ENCODE results near the gene CLCF1.
"Not testable (repeated sequence)": the region's sequence is repeated elsewhere in the genome, so short reads cannot be mapped to it uniquely, and the experiment has no call there.

DNA sequence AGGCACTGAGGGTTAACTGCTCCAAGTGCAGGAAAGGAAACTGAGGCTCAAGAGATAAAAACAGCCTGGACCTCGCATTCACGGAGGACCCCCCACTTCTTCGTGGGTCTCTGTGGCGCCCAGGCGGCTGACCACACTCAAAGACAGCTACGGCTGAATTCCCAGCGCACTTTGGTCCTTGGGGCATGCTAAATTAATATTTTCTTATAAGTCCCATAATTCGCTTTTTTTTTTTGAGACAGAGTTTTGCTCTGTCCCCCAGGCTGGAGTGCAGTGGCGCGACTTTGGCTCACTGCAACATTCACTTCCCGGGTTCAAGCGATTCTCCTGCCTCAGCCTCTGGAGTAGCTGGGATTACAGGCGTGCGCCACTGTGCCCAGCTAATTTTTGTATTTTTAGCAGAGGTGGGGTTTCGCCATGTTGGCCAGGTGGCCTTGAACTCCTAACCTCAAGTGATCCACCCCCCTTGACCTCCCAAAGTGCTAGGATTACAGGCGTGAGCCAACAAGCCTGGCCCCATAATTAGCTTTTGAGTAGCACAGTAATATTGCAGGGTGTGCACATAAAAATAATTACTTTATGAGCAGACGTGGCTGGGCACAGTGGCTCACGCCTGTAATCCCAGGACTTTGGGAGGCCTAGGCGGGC, 28.9 kb upstream of the CLCF1 start:
- TF ChIP-seq CTCF (IDR thresholded peaks at IDR 0.05; ENCODE audit: low read depth, low read length, poor library complexity, severe bottlenecking); EZH2phosphoT487 (IDR thresholded peaks at IDR 0.05; ENCODE audit: borderline replicate concordance, low read length): not testable (repeated sequence)
